Left colon (tissue), 2 donors: Measurements from ENCODE around the gene EPHB1. TPM values are rescaled to one million over a fixed set of nuclear protein-coding genes. Genes with fewer than 3 reads are reported as not detected.
A peak's percentile ranks its signal among the peaks of the same experiment; 100 is the strongest.
"Not testable (repeated sequence)": the region's sequence is repeated elsewhere in the genome, so short reads cannot be mapped to it uniquely, and the experiment has no call there.

Source experiments
- ATAC-seq: fragments of 200-7000 bp; cut with Tn5 transposase; one replicate; pipeline ENCODE4 v1.9.1; 2020; ENCODE audit warnings: mild to moderate bottlenecking, moderate library complexity
- DNase-seq, 2 donors: peaks; one replicate each; pipeline ENCODE4 v3.0.0-alpha.2; 2020
- intact Hi-C, 2 donors: fragments of 100-400 bp; cut with DNase I in 1 of 2; cut with micrococcal nuclease in 1 of 2; formaldehyde crosslinking; loops; one replicate each; pipeline versions ENCODE4 v1.11.2 to v1.14.0; 2022; cut with DNase I, micrococcal nuclease
- total RNA-seq, 2 donors: library from RNA; stranded (reverse); fragmentation: NEBNext Ultra II Directional; extraction: Animal tissue kit (Norgen Biotek cat#: 25700); gene quantifications; one replicate each; pipeline ENCODE4 v1.2.1, GENCODE V29; 2021
- donor health status: DM: no; HTN: no; CAD: no.
- donor health status: DM: yes; HTN: yes; CAD: no.

EPHB1 gene
- total RNA-seq, 2 donors from 2014 or later = 0.31 to 1.1 TPM

- intact Hi-C loops = no loop called here
- ATAC-seq (no peak), DNase-seq (no peak)
Observed at GRCh38 chr3:135107043-135107442, 312.0 kb downstream of the EPHB1 start.

DNA sequence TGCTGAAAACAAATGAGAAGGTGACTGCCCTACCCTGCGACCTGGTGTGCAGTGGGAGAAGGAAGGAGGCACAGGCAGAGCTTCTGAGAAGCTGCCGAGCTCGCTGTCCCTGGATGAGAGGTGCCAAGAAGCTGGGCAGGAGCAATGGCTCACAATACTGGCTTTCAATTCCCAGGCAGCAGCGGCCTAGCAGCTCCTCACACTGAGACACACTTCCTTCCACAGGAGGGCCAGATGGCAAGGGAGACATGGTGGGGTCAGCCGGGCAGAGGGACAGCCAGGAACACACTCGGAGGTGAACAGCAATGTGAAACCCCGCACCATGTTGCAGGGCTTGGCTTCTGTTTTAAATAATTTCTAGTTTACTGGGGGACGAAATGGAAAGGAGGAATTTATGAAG, 314.6 kb downstream of the EPHB1 start:
- intact Hi-C loops = no loop called here
- no peak for DNase-seq
- ATAC-seq = no peak

- DNase-seq, ATAC-seq, intact Hi-C loops: not testable (repeated sequence)
Observed at GRCh38 chr3:135114551-135114950, 319.5 kb downstream of the EPHB1 start.

DNA sequence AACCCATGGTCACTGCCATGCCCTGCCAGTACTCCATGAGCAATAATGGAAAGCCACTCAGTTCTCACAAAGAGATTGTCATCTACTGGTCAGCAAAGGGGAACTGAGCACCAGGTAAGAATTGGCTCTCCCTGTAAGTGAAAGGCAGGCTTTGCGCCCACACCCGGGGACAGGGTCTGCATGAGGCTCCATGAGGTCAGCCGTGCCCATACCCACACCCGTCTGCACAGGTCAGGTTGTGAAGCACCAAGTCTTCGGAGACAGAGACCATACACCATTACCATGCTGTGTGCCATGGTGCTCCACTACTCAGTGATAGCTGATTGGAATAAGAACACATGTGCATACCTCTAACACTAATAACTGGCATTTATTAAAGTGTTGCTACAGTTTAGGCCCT, 322.9 kb downstream of the EPHB1 start:
- no peak for ATAC-seq
- DNase-seq = no peak
- intact Hi-C loops = no loop called here

DNA sequence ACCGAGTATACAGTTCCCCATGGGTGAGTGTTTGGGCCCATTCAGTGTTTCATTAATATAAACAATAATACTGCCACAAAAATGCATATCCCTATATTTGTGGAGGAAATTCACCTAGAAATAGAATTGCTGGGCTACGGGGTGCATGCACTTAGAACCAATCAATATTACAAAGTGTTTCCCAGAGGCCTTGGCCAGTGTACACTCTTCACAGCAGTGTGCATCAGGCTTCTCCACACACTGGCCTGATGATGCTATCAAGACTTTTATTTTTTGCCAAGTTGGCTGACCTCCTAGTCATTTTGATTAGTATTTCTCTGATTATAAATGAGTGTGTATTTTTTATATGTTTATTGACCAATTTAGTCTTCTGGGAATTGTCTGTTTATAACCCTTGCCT, 323.7 kb downstream of the EPHB1 start:
- DNase-seq (no peak), ATAC-seq (no peak)
- intact Hi-C loops = no loop called here

- intact Hi-C loops = no loop called here
- DNase-seq (peak in 1 of 2 donors; percentile 5), ATAC-seq (no peak)
Observed at GRCh38 chr3:135125171-135125801, 330.2 kb downstream of the EPHB1 start.

DNA sequence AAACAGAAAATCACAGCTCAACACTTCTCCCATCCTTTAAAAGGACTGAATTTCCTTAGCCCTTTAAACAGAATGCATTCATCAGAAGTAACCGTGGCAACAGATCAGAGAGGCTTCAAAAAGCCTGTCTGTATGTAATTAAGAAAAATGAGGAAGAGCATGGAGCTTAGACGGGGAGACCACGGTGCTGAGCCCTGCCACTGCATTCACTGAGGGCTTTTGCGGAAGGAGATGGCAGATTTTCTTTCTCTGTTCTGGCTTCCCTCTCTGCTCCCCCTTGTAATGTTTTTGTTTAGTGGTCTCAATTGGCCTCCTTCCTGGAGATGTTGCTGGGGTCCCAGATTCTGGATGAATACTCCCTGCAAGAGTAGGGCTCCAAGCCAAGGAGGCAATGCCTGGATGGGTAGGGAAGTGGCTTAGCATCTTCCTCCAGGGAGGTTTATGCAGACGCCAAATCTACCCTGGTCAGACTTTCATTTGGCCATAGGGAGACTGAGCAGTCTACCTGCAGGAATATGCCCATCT, 332.9 kb downstream of the EPHB1 start:
- ATAC-seq = no peak
- intact Hi-C loops = no loop called here
- DNase-seq = no peak

DNA sequence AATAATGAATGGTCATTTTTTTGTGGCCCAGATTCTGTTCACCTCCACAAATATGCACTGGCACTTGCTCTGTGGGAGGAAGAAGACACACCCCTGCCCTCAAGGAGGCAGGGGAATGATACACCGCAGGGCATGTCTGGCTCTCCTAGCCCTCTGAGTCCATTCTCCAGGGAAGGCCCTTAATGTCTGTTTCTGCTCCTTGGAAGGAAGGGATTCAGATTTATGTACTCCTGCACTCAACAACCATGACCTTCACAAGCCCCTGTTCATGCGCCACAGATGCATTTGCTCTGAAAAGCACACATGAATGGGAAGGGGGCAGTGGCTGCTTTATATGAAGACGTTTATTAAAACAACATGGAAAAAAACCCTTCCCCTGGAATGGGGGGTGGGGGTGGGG, 333.8 kb downstream of the EPHB1 start:
- DNase-seq = no peak
- intact Hi-C loops = no loop called here
- no peak for ATAC-seq

DNA sequence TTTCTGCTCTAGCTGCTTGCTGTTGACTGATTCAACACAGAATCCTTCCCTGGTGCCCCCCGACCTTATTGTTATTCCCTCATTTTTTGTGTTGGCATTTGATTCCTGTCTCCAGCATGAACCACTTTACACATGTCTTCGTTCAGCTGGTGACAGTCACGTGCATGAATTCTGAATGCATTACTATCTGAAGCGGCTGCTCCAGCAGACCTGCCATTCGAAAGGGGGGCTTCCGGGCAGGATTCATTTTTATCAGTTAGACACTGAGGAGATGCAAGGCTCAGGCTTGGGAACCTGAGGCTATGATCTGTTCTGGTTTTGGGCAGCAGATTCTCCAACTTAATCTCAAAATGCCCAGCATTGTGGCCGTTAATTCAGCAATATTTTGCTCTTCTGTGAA, 336.2 kb downstream of the EPHB1 start:
- no peak for ATAC-seq

GRCh38 chr3:135133905-135134683, 339.0 kb downstream of the EPHB1 start:
- DNase-seq (no peak), ATAC-seq (no peak)
- intact Hi-C loops = no loop called here

More for the DNA sequence above, 336.2 kb downstream of the EPHB1 start:
- intact Hi-C loops = no loop called here
- DNase-seq = no peak

DNA sequence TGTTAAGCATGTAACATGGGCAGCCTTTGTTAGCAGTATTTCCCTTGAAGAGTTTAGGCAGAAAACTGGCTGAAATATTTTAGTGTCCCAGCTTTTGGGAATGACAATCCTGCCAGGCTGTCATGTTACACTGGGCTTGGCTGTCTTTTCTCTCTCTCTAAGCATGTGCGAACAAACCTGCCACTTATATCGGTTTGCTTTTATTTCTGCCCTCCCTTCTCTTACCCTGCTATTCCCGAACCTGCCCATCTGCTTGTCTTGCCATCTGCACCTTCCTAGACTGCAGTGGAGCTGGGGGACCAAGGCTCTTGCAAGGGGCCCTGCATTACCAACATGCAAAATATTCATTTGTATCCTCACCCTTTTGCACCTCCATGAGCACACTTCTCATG, 339.6 kb downstream of the EPHB1 start:
- DNase-seq = no peak
- no peak for ATAC-seq
- intact Hi-C loops = no loop called here

GRCh38 chr3:135135445-135135844, 340.4 kb downstream of the EPHB1 start:
- intact Hi-C loops = no loop called here
- no peak for ATAC-seq
- DNase-seq = no peak

DNA sequence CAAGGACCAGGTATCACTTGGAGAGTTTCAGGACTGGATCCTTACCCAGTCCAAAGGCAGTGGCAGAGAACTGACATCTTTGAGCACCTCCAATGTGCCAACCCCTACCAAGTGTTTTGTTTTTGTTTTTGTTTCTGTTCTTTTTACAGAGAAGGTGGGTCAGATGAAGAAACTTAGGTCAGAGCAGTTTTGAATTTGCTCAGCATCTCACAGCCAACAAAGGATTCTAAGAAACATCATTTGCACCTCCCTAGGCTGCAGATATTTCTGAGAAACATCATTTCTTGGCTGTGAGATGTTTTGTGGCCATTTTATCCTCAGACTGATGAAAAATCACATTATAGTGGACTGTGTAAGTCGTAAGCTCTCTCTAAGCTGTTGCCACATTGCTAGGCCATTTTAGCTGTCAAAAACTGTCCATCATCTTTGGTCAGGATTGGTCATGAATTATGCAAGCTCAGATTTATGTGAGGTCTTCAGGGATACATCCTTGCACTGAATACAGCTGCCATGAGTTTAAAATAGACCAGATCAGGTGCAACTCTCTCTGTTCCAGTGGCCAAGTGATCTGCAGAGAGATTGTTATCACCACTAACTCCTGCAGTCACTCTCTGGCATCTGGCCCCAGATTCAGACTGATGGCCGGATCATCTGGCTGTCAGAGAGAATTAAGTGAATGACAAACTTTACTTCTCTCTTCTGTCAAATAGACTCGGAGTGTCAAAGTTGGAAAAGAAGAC, 341.5 kb downstream of the EPHB1 start:
- ATAC-seq (no peak), DNase-seq (no peak)
- intact Hi-C loops = no loop called here

- DNase-seq (no peak), ATAC-seq (no peak)
- intact Hi-C loops = no loop called here
Observed at GRCh38 chr3:135137296-135137695, 342.2 kb downstream of the EPHB1 start.

GRCh38 chr3:135138776-135139175, 343.7 kb downstream of the EPHB1 start:
- intact Hi-C loops = no loop called here
- ATAC-seq = no peak
- no peak for DNase-seq

- no peak for DNase-seq
- intact Hi-C loops = no loop called here
- no peak for ATAC-seq
Observed at GRCh38 chr3:135140591-135140990, 345.5 kb downstream of the EPHB1 start.

DNA sequence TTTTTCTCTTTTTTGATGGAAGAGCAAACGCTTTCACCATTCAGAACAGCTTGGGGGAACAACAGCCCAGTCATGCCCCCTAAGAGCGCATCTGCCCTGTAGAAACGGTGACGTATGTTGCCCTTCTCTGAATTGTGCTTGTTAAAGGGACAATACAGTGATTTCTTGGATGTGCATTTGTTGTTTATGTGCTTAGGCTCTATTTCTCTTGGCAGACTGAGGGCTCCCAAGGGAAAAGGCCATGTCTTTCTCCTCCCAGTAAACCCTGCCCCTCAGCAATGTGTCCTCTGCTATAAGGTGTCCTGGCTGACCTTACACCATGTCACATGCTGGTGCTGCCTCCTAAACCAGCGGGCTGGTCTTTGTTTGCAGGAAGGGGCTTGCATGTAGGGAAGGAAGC, 346.1 kb downstream of the EPHB1 start:
- no peak for ATAC-seq
- DNase-seq = no peak
- intact Hi-C loops = no loop called here

DNA sequence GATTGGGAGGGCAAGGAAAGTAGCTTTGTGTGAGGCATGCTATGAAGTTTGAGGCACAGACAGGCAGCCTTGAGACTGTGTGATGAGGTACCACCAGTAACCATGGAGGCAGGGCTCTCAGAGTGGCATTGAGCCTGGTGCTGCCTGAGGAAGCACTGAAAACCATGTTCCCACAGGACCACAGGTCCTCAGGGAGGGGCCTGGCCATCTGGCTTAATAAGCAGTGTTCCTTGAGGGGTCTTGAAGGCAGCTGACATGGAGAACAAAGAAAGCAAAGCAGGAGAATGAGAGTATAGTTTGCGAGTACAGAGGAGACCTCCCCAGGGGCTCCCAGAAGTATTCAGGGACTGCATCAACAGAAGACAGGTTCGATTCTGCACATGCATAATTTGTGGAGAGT, 346.6 kb downstream of the EPHB1 start:
- DNase-seq (no peak), ATAC-seq (no peak)
- intact Hi-C loops = no loop called here

- ATAC-seq (no peak), DNase-seq (no peak)
- intact Hi-C loops = no loop called here
Observed at GRCh38 chr3:135142530-135142929, 347.5 kb downstream of the EPHB1 start.

- DNase-seq (no peak), ATAC-seq (no peak)
- intact Hi-C loops = no loop called here
Observed at GRCh38 chr3:135143474-135143873, 348.4 kb downstream of the EPHB1 start.
